Glomerular visceral epithelial cell (primary cell): ENCODE results near the gene P3H4.
"Not testable (repeated sequence)": the region's sequence is repeated elsewhere in the genome, so short reads cannot be mapped to it uniquely, and the experiment has no call there.

Source experiments
- DNase-seq: peaks from one replicate; pipeline ENCODE4 v3.0.0-alpha.2; 2016; ENCODE audit errors: extremely low spot score

The P3H4 gene, protein sequence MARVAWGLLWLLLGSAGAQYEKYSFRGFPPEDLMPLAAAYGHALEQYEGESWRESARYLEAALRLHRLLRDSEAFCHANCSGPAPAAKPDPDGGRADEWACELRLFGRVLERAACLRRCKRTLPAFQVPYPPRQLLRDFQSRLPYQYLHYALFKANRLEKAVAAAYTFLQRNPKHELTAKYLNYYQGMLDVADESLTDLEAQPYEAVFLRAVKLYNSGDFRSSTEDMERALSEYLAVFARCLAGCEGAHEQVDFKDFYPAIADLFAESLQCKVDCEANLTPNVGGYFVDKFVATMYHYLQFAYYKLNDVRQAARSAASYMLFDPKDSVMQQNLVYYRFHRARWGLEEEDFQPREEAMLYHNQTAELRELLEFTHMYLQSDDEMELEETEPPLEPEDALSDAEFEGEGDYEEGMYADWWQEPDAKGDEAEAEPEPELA

GRCh38 chr17:41811549-41812380, at the start of gene P3H4:
P3H4 (minus strand) TSS chr17:41811949; CDS start chr17:41811915, 34 bp downstream.
- DNase-seq, result peak; percentile 74

DNA sequence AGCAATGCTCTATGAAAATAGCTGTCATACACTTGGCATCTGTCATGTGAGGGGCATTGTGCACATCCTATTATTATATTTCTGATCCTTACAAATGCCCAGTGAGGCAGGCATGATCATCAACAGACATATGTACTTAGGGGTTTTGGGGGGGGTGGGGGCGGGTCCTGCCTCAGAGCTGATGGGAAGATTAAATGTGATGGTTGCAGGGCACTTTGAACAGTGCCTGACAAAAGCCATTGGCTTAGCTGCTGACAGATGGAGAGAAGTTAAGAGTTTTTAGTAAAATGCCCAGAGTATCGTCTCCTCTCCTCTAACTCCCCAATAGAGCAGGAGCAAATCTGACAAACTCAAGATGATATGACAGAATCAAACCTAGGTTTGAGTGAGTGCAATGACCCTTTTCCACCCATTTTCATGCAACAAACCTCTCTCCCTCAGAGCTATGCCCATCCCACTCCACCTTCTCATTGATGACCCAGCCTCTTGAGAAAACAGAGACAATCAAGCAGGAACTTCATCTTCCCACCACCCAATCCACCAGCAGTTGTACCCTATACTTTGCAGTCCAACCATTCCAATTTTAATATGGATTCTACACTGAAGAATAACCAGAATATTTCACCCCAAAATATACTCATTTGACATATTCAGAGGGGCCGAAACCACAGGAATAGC, 48.6 kb upstream of the P3H4 start:
- DNase-seq, result no peak

- DNase-seq, result not testable (repeated sequence)
Observed at GRCh38 chr17:41851382-41851781, 39.6 kb upstream of the P3H4 start.

DNA sequence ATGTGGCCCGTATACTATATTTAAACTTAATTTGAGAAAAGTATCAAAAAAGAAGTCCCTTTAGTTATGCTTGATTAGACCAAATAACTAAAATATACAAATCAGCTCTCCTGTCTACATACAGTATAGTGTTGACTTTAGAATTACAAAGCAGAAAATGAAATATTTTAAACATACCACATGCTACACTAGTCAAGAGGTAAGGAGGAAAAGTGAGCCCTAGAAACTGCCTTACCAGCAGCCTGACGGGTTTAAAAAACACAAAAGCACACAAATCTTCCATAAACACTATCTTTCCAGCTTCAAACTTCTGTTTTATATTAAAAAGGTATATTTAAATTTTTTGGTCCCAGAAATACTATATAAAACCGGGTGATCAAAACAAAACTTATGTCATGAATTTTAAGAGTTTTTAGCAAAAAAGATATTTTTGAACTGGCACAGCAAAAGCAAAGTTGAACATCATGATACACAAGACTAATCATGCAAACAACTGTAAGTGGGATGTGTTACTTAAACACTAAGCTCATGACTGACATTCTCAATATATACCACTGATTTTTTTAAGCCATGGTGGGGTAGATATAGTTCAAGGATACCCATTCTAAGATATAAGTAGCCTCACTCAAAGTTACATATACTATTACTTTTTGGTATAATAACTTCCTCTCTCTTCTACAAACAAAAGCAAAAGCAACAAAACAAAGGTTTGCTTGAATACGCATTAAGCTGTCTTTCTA, 37.7 kb upstream of the P3H4 start:
- DNase-seq, result no peak

DNA sequence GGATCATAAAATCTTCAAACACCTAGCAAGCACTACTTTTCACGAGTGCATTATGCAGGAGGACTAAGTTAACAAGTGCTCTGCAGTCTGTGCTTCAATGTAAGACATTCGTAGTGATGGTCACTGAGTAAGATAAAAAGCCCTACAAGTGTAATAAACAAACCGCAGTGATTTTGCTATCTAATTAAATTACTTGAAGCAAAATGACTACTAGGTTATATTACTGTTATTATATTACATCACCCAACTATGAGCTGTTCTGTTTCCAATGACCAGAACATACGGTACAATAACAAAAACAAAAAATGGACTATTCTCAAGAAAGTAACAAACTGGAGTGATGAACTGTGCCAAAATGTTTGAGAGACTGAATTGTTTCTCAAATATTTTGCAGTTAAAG, 37.0 kb upstream of the P3H4 start:
- DNase-seq, result no peak

GRCh38 chr17:41844971-41845370, 33.2 kb upstream of the P3H4 start:
- DNase-seq, result no peak

GRCh38 chr17:41840781-41841180, 29.0 kb upstream of the P3H4 start:
- DNase-seq, result not testable (repeated sequence)

GRCh38 chr17:41839448-41839847, 27.7 kb upstream of the P3H4 start:
- DNase-seq, result not testable (repeated sequence)

GRCh38 chr17:41837761-41838538, 26.2 kb upstream of the P3H4 start, which contains the start of gene KLHL10:
KLHL10 (plus strand) TSS chr17:41837825; CDS start chr17:41837933, 108 bp downstream.
- DNase-seq, result no peak

- no peak for DNase-seq
Observed at GRCh38 chr17:41836550-41837196, 24.9 kb upstream of the P3H4 start.

DNA sequence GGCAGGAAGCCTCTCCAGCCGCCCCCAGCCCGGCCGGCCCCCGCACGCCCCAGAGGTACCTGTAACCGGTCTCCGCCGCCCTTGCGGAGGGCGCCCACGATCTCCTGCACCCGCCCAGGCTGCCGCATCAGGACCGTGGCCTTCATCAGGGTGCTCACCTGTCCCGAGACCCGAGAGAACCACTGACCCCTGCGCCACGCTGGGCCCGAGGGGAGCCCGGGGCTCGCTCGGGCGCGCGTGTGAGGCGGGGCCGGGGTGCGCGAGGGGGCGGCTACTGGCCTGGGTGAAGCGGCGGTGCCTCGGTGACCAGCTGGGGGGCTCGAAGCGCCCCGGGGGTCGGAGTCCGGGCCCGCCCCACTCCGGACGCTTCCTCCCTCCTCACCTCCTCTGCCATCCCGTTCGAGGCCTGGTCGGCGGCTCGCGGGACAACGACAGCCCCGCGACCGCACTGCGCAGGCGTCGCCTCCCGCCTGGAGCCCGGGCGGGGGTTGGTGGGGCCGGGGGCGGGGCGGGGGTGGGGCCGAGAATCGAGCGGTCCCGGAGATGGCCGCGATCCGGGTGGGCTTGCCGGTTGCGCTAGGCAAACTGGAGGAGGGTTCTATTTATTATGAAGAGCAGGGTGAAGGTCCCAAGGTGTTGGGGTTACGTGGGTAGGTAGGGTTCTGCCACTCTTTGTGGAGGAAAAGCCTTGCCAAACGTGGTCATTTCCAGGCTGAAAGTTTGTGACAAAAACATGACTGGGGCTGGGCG, 24.2 kb upstream of the P3H4 start, which contains the start of gene NT5C3B:
NT5C3B (minus strand) TSS at position 433 of the 750 bp plus-strand sequence; CDS start at position 394, 39 bp downstream.
- peak; percentile 62 for DNase-seq

GRCh38 chr17:41835214-41835799, 23.6 kb upstream of the P3H4 start:
- no peak for DNase-seq

DNA sequence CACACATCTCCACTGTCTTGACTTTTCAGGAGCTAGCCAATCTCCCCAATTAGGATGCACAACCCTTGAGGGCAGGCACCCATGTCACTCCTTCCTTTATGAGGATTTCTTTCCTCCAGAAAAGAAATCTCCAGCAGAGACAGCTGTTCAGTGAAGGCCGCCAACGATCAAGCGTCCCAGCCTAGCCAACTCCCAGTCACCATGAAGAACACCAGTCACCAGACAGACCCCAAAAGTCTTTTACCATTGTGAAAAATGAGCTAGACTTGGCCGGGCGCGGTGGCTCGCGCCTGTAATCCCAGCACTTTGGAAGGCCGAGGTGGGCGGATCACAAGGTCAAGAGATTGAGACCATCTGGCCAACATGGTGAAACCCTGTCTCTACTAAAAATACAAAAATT, 18.2 kb upstream of the P3H4 start:
- not testable (repeated sequence) for DNase-seq

DNA sequence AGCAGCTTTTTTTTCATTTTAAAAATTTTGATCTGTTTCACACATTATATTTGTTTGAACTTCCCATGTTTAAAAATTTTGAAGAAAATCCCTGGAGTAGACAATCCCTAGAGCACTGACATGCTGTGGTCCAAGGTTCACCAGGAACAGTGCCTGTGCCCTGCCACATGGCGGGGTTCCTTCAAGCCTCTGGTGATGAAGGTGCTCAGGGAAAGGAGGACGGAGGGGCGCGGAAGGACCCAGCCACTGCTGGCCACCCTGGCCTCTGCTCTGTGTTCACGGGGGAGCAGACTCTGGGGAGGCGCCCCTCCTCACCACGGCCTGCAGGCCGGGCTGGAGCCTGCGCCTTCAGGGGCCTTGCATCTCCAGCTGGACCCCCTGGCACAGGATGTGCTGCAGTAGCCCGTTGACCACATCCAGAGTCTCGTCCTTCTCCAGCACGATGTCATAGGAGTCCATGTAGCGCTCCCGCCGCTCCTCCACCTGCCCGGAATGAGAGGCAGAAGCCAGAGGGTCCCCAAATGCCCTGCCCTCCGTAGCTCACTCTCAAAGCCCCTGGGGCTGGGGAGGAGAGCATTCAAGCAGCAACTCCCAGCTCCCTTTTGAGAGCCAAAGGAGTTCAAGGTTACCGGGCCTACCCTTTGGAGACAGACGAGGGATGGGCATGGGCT, 13.6 kb upstream of the P3H4 start:
- no peak for DNase-seq

GRCh38 chr17:41824086-41824485, 12.3 kb upstream of the P3H4 start:
- DNase-seq, result no peak

DNA sequence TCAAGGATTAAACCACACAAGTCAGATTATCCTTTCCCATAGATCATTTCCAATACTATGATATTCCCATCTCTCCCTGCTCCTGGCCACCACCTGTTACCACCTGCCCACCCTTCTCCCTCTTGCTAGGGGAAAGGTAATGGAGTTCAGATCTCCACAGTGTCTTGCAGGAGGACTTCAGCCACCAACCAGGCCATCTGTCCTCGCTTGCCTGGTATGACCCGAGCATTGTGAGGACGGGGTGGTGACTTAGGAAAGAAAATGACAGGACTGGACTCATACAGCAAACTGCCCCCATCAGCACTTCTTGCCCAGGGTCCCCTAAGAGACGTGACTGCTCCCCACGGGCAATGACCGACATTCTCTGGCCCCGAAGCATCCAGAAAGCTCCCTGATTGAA, 11.8 kb upstream of the P3H4 start:
- no peak for DNase-seq

DNA sequence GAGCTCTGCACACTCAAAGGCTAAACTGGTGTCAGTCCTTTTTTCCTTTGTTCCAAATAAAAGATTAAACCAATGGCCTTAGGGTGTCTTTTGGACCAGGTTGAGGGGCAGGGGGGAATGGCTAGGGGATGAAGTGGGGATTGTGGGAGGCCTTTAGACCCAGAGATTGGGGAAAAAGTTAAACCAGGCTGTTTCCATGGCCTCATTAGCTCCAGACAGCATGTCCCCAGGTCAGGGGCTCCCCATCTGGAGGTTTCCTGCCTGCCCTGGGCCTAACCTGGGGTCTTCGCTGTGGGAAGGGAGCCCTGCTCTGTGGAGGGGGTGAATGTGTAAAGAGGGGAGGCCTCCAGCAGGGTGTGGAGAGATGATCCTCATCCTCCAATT, 11.4 kb upstream of the P3H4 start:
- no peak for DNase-seq
